ENCODE results near the gene UQCRC1. TPM values are rescaled to one million over a fixed set of nuclear protein-coding genes. Genes with fewer than 3 reads are reported as not detected.
"Not testable (repeated sequence)": the region's sequence is repeated elsewhere in the genome, so short reads cannot be mapped to it uniquely, and the experiment has no call there.

The UQCRC1 gene

GRCh38 chr3:48552111-48552951 lies 57.1 kb downstream of the UQCRC1 start:
- no CpG with 5 or more reads among the region's 14 CpGs for WGBS (ENCODE audit: extremely low coverage, insufficient coverage, low lambda C conversion rate)
- no peak overlapping the region for H4K5ac ChIP-seq (ENCODE audit: low read length)
- DNase-seq, result peak; percentile 35
- H2BK5ac ChIP-seq (ENCODE audit: low read length), result no peak overlapping the region
- H2BK120ac ChIP-seq (ENCODE audit: low read depth, low read length), result no peak overlapping the region
- no peak overlapping the region for H2AK5ac ChIP-seq (ENCODE audit: low read length)
- H3K18ac ChIP-seq (ENCODE audit: low read length), result no peak overlapping the region
- no peak overlapping the region for H3K27ac ChIP-seq (ENCODE audit: low read depth, low read length)
- no peak overlapping the region for H3K4me3 ChIP-seq (ENCODE audit: low read length)
- no peaks in the 10 kb centered on the region for H3K79me2 ChIP-seq (ENCODE audit: control insufficient read depth, insufficient read depth, low read length)
- H3K36me3 ChIP-seq (ENCODE audit: control insufficient read depth, insufficient read depth, low read length), result peaks cover 2% of the 10 kb centered on the region
- no peak overlapping the region for H3K4ac ChIP-seq (ENCODE audit: low read depth, low read length)
- H3K23ac ChIP-seq (ENCODE audit: low read length), result no peak overlapping the region
- H3K9ac ChIP-seq (ENCODE audit: low read length), result no peak overlapping the region
- no peak overlapping the region for H2BK15ac ChIP-seq (replicated peaks; ENCODE audit: low read depth)
- H3K4me2 ChIP-seq (ENCODE audit: low read length), result no peak overlapping the region
- peaks cover 8% of the 10 kb centered on the region for H3K79me1 ChIP-seq (ENCODE audit: low read length)
- H3K27me3 ChIP-seq (ENCODE audit: insufficient read depth, low read length, poor library complexity), result no peaks in the 10 kb centered on the region
- peaks cover 7% of the 10 kb centered on the region for H3K4me1 ChIP-seq (ENCODE audit: control insufficient read depth, low read depth, low read length)
- H3K56ac ChIP-seq (ENCODE audit: low read length), result no peak overlapping the region
- no peak overlapping the region for H4K8ac ChIP-seq (ENCODE audit: low read depth, low read length)

DNA sequence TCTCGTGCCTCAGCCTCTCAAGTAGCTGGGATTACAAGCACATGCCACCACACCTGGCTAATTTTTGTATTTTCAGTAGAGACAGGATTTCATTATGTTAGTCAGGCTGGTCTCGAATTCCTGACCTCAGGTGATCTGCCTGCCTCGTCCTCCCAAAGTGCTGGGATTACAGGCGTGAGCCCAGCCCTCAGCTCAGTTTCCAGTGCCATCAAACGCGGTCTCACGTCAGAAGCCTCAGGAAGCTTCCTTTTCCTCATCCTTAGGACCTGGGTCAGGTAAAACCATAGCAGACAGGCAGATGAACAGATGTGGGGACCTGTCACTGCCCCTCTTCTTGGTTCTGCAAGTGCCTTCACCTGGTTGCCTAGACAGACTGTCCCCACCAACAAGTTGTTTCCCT lies 57.8 kb downstream of the UQCRC1 start:
- H2AK5ac ChIP-seq (ENCODE audit: low read length); H4K5ac ChIP-seq (ENCODE audit: low read length); H3K4me1 ChIP-seq (ENCODE audit: control insufficient read depth, low read depth, low read length); H2BK15ac ChIP-seq (replicated peaks; ENCODE audit: low read depth); H3K79me2 ChIP-seq (ENCODE audit: control insufficient read depth, insufficient read depth, low read length); H3K79me1 ChIP-seq (ENCODE audit: low read length); H3K27ac ChIP-seq (ENCODE audit: low read depth, low read length); H2BK120ac ChIP-seq (ENCODE audit: low read depth, low read length); H3K23ac ChIP-seq (ENCODE audit: low read length); H3K9ac ChIP-seq (ENCODE audit: low read length); H3K18ac ChIP-seq (ENCODE audit: low read length); H4K8ac ChIP-seq (ENCODE audit: low read depth, low read length); H3K4me3 ChIP-seq (ENCODE audit: low read length); DNase-seq; H2BK5ac ChIP-seq (ENCODE audit: low read length); H3K4me2 ChIP-seq (ENCODE audit: low read length); H3K27me3 ChIP-seq (ENCODE audit: insufficient read depth, low read length, poor library complexity); H3K56ac ChIP-seq (ENCODE audit: low read length); H3K36me3 ChIP-seq (ENCODE audit: control insufficient read depth, insufficient read depth, low read length); H3K4ac ChIP-seq (ENCODE audit: low read depth, low read length): not testable (repeated sequence)
- WGBS (ENCODE audit: extremely low coverage, insufficient coverage, low lambda C conversion rate), result no CpG with 5 or more reads among the region's 7 CpGs

Small RNAs within 50 kb of the gene (small RNA-seq; reads per million reads assigned to genes)
- gene MIR6823 (ENCODE audit: insufficient read depth), result not detected

All from mesendoderm (in vitro differentiated cells).